ENCODE results near the gene ACTBL2. TPM values are rescaled to one million over a fixed set of nuclear protein-coding genes. Genes with fewer than 3 reads are reported as not detected.

The ACTBL2 gene
- total RNA-seq, 3 donors from 2014 or later (not counting 1 experiment from before 2014, with no cell fraction given) = not detected

- Histone ChIP-seq H3K27me3 (ENCODE audit: control insufficient read depth, insufficient read depth, low read length) (no peaks in the 10 kb centered on the region), H3K4me1 (ENCODE audit: control insufficient read depth, insufficient read depth, low read length) (no peaks in the 10 kb centered on the region), H3K9me3 (ENCODE audit: control insufficient read depth, insufficient read depth, low read length) (no peaks in the 10 kb centered on the region), H3K27ac (ENCODE audit: low read length) (no peak overlapping the region), H3K4me3 (ENCODE audit: low read length) (no peak overlapping the region), H3K36me3 (ENCODE audit: control insufficient read depth, insufficient read depth, low read length) (no peaks in the 10 kb centered on the region)
- H3K4me1 Mint-ChIP-seq = no peaks in the 10 kb centered on the region
- peaks cover 5 to 6% of the 10 kb centered on the region in 2 donors for H3K27me3 Mint-ChIP-seq (ENCODE audit: low read depth in 2 of 2)
- no peak overlapping the region for H3K4me3 Mint-ChIP-seq
- no peak overlapping the region for H3K27ac Mint-ChIP-seq
- WGBS (ENCODE audit: insufficient coverage) = 82% methylated on average over 1 of the region's 2 CpGs
- DNase-seq (no peak), ATAC-seq (no peak)
- H3K36me3 Mint-ChIP-seq = no peaks in the 10 kb centered on the region
- H3K9me3 Mint-ChIP-seq = no peaks in the 10 kb centered on the region
- intact Hi-C loops (cut with micrococcal nuclease) = no loop called here
- TF ChIP-seq CTCF (IDR thresholded peaks at IDR 0.05) = no peak
Observed at GRCh38 chr5:57435701-57436134, 46.9 kb downstream of the ACTBL2 start.

GRCh38 chr5:57434683-57435082 lies 47.9 kb downstream of the ACTBL2 start:
- no peak overlapping the region for H3K4me3 Mint-ChIP-seq
- H3K27ac Mint-ChIP-seq = no peak overlapping the region
- Histone ChIP-seq H3K4me1 (ENCODE audit: control insufficient read depth, insufficient read depth, low read length) (no peaks in the 10 kb centered on the region), H3K27me3 (ENCODE audit: control insufficient read depth, insufficient read depth, low read length) (no peaks in the 10 kb centered on the region), H3K27ac (ENCODE audit: low read length) (no peak overlapping the region), H3K9me3 (ENCODE audit: control insufficient read depth, insufficient read depth, low read length) (no peaks in the 10 kb centered on the region), H3K36me3 (ENCODE audit: control insufficient read depth, insufficient read depth, low read length) (no peaks in the 10 kb centered on the region), H3K4me3 (ENCODE audit: low read length) (no peak overlapping the region)
- no peaks in the 10 kb centered on the region for H3K4me1 Mint-ChIP-seq
- peaks cover 1 to 5% of the 10 kb centered on the region in 2 donors for H3K27me3 Mint-ChIP-seq (ENCODE audit: low read depth in 2 of 2)
- no peaks in the 10 kb centered on the region for H3K36me3 Mint-ChIP-seq
- intact Hi-C loops (cut with micrococcal nuclease) = no loop called here
- 74% methylated on average over 3 of the region's 3 CpGs for WGBS (ENCODE audit: insufficient coverage)
- TF ChIP-seq CTCF (IDR thresholded peaks at IDR 0.05) = no peak
- ATAC-seq (no peak), DNase-seq (no peak)
- H3K9me3 Mint-ChIP-seq = no peaks in the 10 kb centered on the region

- DNase-seq (no peak), ATAC-seq (no peak)
- no peak overlapping the region for H3K27ac ChIP-seq (ENCODE audit: low read length)
- no peaks in the 10 kb centered on the region for H3K4me1 ChIP-seq (ENCODE audit: control insufficient read depth, insufficient read depth, low read length)
- no peaks in the 10 kb centered on the region for H3K9me3 Mint-ChIP-seq
- intact Hi-C loops (cut with micrococcal nuclease) = no loop called here
- H3K27ac Mint-ChIP-seq = no peak overlapping the region
- H3K36me3 ChIP-seq (ENCODE audit: control insufficient read depth, insufficient read depth, low read length) = no peaks in the 10 kb centered on the region
- peaks cover 0 to 5% of the 10 kb centered on the region in 2 donors for H3K27me3 Mint-ChIP-seq (ENCODE audit: low read depth in 2 of 2)
- no peaks in the 10 kb centered on the region for H3K9me3 ChIP-seq (ENCODE audit: control insufficient read depth, insufficient read depth, low read length)
- no peaks in the 10 kb centered on the region for H3K36me3 Mint-ChIP-seq
- TF ChIP-seq CTCF (IDR thresholded peaks at IDR 0.05) = no peak
- H3K4me3 ChIP-seq (ENCODE audit: low read length) = no peak overlapping the region
- no peak overlapping the region for H3K4me3 Mint-ChIP-seq
- no peaks in the 10 kb centered on the region for H3K4me1 Mint-ChIP-seq
- 83% methylated on average over 2 of the region's 2 CpGs for WGBS (ENCODE audit: insufficient coverage)
- H3K27me3 ChIP-seq (ENCODE audit: control insufficient read depth, insufficient read depth, low read length) = no peaks in the 10 kb centered on the region
Observed at GRCh38 chr5:57434227-57434640, 48.4 kb downstream of the ACTBL2 start.

- Mint-ChIP-seq H3K36me3 (no peaks in the 10 kb centered on the region), H3K4me3 (no peak overlapping the region), H3K9me3 (no peaks in the 10 kb centered on the region), H3K27ac (no peak overlapping the region), H3K4me1 (no peaks in the 10 kb centered on the region), H3K27me3 (ENCODE audit: low read depth in 2 of 2) (peaks cover 0 to 5% of the 10 kb centered on the region in 2 donors)
- Histone ChIP-seq H3K4me3 (ENCODE audit: low read length) (no peak overlapping the region), H3K27ac (ENCODE audit: low read length) (no peak overlapping the region), H3K9me3 (ENCODE audit: control insufficient read depth, insufficient read depth, low read length) (no peaks in the 10 kb centered on the region), H3K27me3 (ENCODE audit: control insufficient read depth, insufficient read depth, low read length) (no peaks in the 10 kb centered on the region), H3K4me1 (ENCODE audit: control insufficient read depth, insufficient read depth, low read length) (no peaks in the 10 kb centered on the region), H3K36me3 (ENCODE audit: control insufficient read depth, insufficient read depth, low read length) (no peaks in the 10 kb centered on the region)
- WGBS (ENCODE audit: insufficient coverage) = 86% methylated on average over 2 of the region's 2 CpGs
- ATAC-seq (no peak), DNase-seq (no peak)
- TF ChIP-seq CTCF (IDR thresholded peaks at IDR 0.05) = no peak
- intact Hi-C loops (cut with micrococcal nuclease) = no loop called here
Observed at GRCh38 chr5:57432876-57433275, 49.7 kb downstream of the ACTBL2 start.

Data from natural killer cell (primary cell).